B cell (primary cell): ENCODE measurements around the gene PORCN. TPM values are rescaled to one million over a fixed set of nuclear protein-coding genes. Genes with fewer than 3 reads are reported as not detected.

Experiments used
- ATAC-seq: fragments of 200-7000 bp; cut with Tn5 transposase; one replicate; pipeline ENCODE4 v1.10.0; 2021; ENCODE audit warnings: low read depth, mild to moderate bottlenecking, moderate number of reproducible peaks, moderate library complexity
- CTCF ChIA-PET: fragments of 350-600 bp; sonication (Branson Sonifier 250); formaldehyde crosslinking; loops from one replicate; lab custom pipeline; 2021; ENCODE audit warnings: antibody characterized with exemption, inconsistent platforms; lab: Charles Lee
- POLR2A ChIA-PET: fragments of 350-600 bp; sonication (Branson Sonifier 250); formaldehyde crosslinking; loops from one replicate; lab custom pipeline; 2021; ENCODE audit warnings: antibody characterized with exemption; lab: Charles Lee
- DNase-seq: peaks from one replicate; pipeline ENCODE4 v3.0.0; 2013
- H2AFZ ChIP-seq: 2 replicates; pipeline ENCODE4 v1.6.1; 2012; ENCODE audit warnings: mild to moderate bottlenecking, low read depth, low read length; ENCODE audit not compliant: insufficient read depth, poor library complexity, severe bottlenecking
- H3K27ac ChIP-seq, 2 donors: 1 replicate in 1 of 2; 2 replicates in 1 of 2; pipeline ENCODE4 v1.5.1; 2012 to 2013; ENCODE audit warnings: low read length in 2 of 2, mild to moderate bottlenecking in 2 of 2, moderate library complexity in 1 of 2
- H3K27me3 ChIP-seq, 4 experiments: fragments of 200-600 bp in 1 of 4; sonication (generic) in 1 of 4; replicated peaks in 1 of 4; 1 replicate in 2 of 4; 2 replicates in 2 of 4; pipeline versions ENCODE4 v1.6.1 to v1.7.0; 2013 to 2016; ENCODE audit warnings: low read length in 3 of 4, mild to moderate bottlenecking in 2 of 4, mixed read lengths in 1 of 4, moderate library complexity in 1 of 4; ENCODE audit not compliant: insufficient read depth in 4 of 4, control insufficient read depth in 3 of 4; ENCODE audit errors: control extremely low read depth in 1 of 4
- H3K36me3 ChIP-seq, 2 experiments: replicated peaks in 1 of 2; 1 replicate in 1 of 2; 2 replicates in 1 of 2; pipeline versions ENCODE4 v1.6.1 to v1.7.1; 2013; ENCODE audit warnings: low read length in 1 of 2; ENCODE audit not compliant: insufficient read depth in 2 of 2, control insufficient read depth in 1 of 2; ENCODE audit errors: control extremely low read depth in 1 of 2, extremely low read depth in 1 of 2
- H3K4me1 ChIP-seq, 2 donors: fragments of 200-600 bp in 1 of 2; sonication (generic) in 1 of 2; 1 replicate in 1 of 2; 2 replicates in 1 of 2; pipeline versions ENCODE4 v1.5.1 to v1.6.1; 2013 to 2017; ENCODE audit warnings: low read length in 2 of 2; ENCODE audit not compliant: control insufficient read depth in 2 of 2, insufficient read depth in 2 of 2
- H3K4me2 ChIP-seq: replicated peaks from 2 replicates; pipeline ENCODE3; 2012; ENCODE audit warnings: mild to moderate bottlenecking, low read depth, low read length; ENCODE audit not compliant: poor library complexity, severe bottlenecking
- H3K4me3 ChIP-seq, 5 experiments: fragments of 200-600 bp in 1 of 5; sonication (generic) in 1 of 5; 1 replicate in 3 of 5; 2 replicates in 2 of 5; pipeline versions ENCODE4 v1.5.1 to v1.7.0; 2011 to 2016; ENCODE audit warnings: low read length in 4 of 5, mild to moderate bottlenecking in 4 of 5, low read depth in 2 of 5, control low read depth in 1 of 5, moderate library complexity in 1 of 5; ENCODE audit not compliant: insufficient read depth in 1 of 5; ENCODE audit errors: control extremely low read depth in 1 of 5, extremely low read depth in 1 of 5
- H3K79me2 ChIP-seq: fragments of 200-600 bp; sonication (generic); one replicate; pipeline ENCODE4 v1.6.0; 2016; ENCODE audit warnings: low read length; ENCODE audit not compliant: control insufficient read depth, insufficient read depth
- H3K9ac ChIP-seq: fragments of 200-600 bp; sonication (generic); 2 replicates; pipeline ENCODE4 v1.6.1; 2017; ENCODE audit warnings: mild to moderate bottlenecking, low read length, moderate library complexity
- H3K9me3 ChIP-seq, 3 donors: one replicate each; pipeline versions ENCODE4 v1.6.1 to v1.7.1; 2013; ENCODE audit warnings: low read length in 2 of 3; ENCODE audit not compliant: control insufficient read depth in 2 of 3, insufficient read depth in 1 of 3; ENCODE audit errors: control extremely low read depth in 1 of 3
- H4K20me1 ChIP-seq: 2 replicates; pipeline ENCODE4 v1.6.0; 2012; ENCODE audit warnings: mild to moderate bottlenecking, low read length; ENCODE audit not compliant: insufficient read depth, control insufficient read depth, poor library complexity, severe bottlenecking
- H3K27ac Mint-ChIP-seq: one replicate; pipeline ENCODE4 v1.8.0; 2021; ENCODE audit warnings: mixed read lengths
- H3K27me3 Mint-ChIP-seq: one replicate; pipeline ENCODE4 v1.8.0; 2021; ENCODE audit warnings: mixed read lengths
- H3K4me1 Mint-ChIP-seq: one replicate; pipeline ENCODE4 v1.8.0; 2021; ENCODE audit warnings: mixed read lengths
- H3K4me3 Mint-ChIP-seq: one replicate; pipeline ENCODE4 v1.8.0; 2021; ENCODE audit warnings: mixed read lengths
- H3K9me3 Mint-ChIP-seq: one replicate; pipeline ENCODE4 v1.8.0; 2022; ENCODE audit warnings: mixed read lengths; ENCODE audit not compliant: insufficient read depth
- EZH2 ChIP-seq: IDR thresholded peaks from 2 replicates; pipeline ENCODE4 v1.6.1; 2012; ENCODE audit warnings: borderline replicate concordance, low read depth, mild to moderate bottlenecking, moderate library complexity, low read length; ENCODE audit not compliant: insufficient read depth, poor library complexity, severe bottlenecking
- WGBS: methylation state at CpG from one replicate; pipeline ENCODE4 v1.1.5; 2013; ENCODE audit warnings: missing lambda C conversion rate; ENCODE audit not compliant: insufficient coverage; 5-methylcytosine and 5-hydroxymethylcytosine counted together
- intact Hi-C: fragments of 100-400 bp; cut with micrococcal nuclease; formaldehyde crosslinking; loops from one replicate; pipeline ENCODE4 v1.10.0; 2022
- polyA plus RNA-seq: library from polyadenylated mRNA; depleted of rRNA; stranded (reverse); fragments of >200 nt; gene quantifications from 2 replicates; pipeline ENCODE4 v1.2.3, GENCODE V29; 2012
- total RNA-seq, 2 donors: library from RNA; stranded (reverse); fragments of 120-200 nt in 1 of 2; gene quantifications; 1 replicate in 1 of 2; 2 replicates in 1 of 2; pipeline versions ENCODE4 v1.2.3 to v1.2.4, GENCODE V29; 2013 to 2022
- TF ChIP-seq, protein P1 (sequence below): fragments of 200-600 bp; IDR thresholded peaks from one replicate; pipeline ENCODE4 v1.8.0; 2022; ENCODE audit warnings: antibody characterized with exemption, mild to moderate bottlenecking

PORCN gene
- total and polyA plus RNA-seq, 2 donors (not counting 1 experiment from before 2014, with no cell fraction given) = 12.8 to 18.5 TPM

DNA sequence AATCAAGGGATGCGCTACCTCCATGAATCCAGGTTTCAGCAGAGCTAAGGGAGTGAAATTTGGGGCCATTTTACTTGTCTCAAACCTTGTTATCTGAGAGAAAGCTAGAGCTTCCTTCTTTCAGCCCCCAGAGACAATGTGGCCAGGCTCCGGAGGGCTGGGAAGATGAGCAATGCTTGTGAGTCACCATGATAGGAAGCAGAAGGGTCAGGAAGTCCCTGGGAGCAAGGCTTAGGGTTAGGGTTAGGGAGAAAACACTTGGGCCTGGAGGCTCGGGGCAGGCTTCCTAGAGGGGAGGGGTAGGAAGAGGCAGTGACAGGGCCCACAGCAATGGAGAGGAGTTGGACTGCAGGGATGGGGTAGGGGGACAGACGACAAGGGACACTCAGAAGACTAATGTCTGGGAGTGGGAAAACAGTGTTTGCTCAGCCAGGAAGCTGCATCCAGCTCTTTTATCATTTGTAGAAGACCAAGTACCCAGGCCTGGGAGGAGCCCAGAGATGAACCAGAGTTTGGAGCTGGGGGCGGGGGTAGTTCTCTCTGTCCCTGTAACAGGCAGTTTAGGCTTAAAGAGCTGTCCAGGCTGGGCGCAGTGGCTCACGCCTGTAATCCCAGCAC lies 16.4 kb upstream of the PORCN start:
- H3K27ac ChIP-seq = no peak overlapping the region
- Mint-ChIP-seq H3K9me3 (no peaks in the 10 kb centered on the region), H3K27me3 (no peaks in the 10 kb centered on the region), H3K27ac (no peak overlapping the region), H3K4me1 (no peaks in the 10 kb centered on the region), H3K4me3 (no peak overlapping the region)
- H3K79me2 ChIP-seq = no peaks in the 10 kb centered on the region
- no peaks in the 10 kb centered on the region for H3K36me3 ChIP-seq
- H3K9ac ChIP-seq = no peak overlapping the region
- no peak for TF ChIP-seq EZH2
- TF ChIP-seq, protein P1, sequence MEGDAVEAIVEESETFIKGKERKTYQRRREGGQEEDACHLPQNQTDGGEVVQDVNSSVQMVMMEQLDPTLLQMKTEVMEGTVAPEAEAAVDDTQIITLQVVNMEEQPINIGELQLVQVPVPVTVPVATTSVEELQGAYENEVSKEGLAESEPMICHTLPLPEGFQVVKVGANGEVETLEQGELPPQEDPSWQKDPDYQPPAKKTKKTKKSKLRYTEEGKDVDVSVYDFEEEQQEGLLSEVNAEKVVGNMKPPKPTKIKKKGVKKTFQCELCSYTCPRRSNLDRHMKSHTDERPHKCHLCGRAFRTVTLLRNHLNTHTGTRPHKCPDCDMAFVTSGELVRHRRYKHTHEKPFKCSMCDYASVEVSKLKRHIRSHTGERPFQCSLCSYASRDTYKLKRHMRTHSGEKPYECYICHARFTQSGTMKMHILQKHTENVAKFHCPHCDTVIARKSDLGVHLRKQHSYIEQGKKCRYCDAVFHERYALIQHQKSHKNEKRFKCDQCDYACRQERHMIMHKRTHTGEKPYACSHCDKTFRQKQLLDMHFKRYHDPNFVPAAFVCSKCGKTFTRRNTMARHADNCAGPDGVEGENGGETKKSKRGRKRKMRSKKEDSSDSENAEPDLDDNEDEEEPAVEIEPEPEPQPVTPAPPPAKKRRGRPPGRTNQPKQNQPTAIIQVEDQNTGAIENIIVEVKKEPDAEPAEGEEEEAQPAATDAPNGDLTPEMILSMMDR = no peak
- ChIA-PET POLR2A (no interaction called here), CTCF (no interaction called here)
- H2AFZ ChIP-seq = no peak overlapping the region
- ATAC-seq = no peak
- H3K4me1 ChIP-seq = no peaks in the 10 kb centered on the region
- no peak overlapping the region for H3K4me2 ChIP-seq
- WGBS = 60% methylated on average over 2 of the region's 7 CpGs
- no peak overlapping the region for H3K4me3 ChIP-seq
- intact Hi-C loops = no loop called here
- H3K27me3 ChIP-seq = peaks cover 0 to 2% (median 0%) of the 10 kb centered on the region in 4 experiments
- no peak for DNase-seq
- H4K20me1 ChIP-seq = no peaks in the 10 kb centered on the region
- H3K9me3 ChIP-seq = no peaks in the 10 kb centered on the region

- 75% methylated on average over 7 of the region's 10 CpGs for WGBS
- H4K20me1 ChIP-seq = no peaks in the 10 kb centered on the region
- no peaks in the 10 kb centered on the region for H3K79me2 ChIP-seq
- H3K4me1 ChIP-seq = no peaks in the 10 kb centered on the region
- ATAC-seq = no peak
- intact Hi-C loops = no loop called here
- Mint-ChIP-seq H3K27me3 (peaks cover 4% of the 10 kb centered on the region), H3K4me1 (no peaks in the 10 kb centered on the region), H3K9me3 (no peaks in the 10 kb centered on the region), H3K4me3 (no peak overlapping the region), H3K27ac (no peak overlapping the region)
- no peaks in the 10 kb centered on the region for H3K36me3 ChIP-seq
- H3K27me3 ChIP-seq = peaks cover 0 to 2% (median 0%) of the 10 kb centered on the region in 4 experiments
- no peak for DNase-seq
- H3K9me3 ChIP-seq = no peaks in the 10 kb centered on the region
- H2AFZ ChIP-seq = no peak overlapping the region
- no peak overlapping the region for H3K4me3 ChIP-seq
- ChIA-PET POLR2A (no interaction called here), CTCF (interaction anchor here (2.9 kb wide), 1 partner anchor 662 kb away, joined by 17 read pairs; no protein-coding TSS in a partner anchor)
- TF ChIP-seq EZH2 = no peak
- TF ChIP-seq, protein P1 = no peak
- no peak overlapping the region for H3K4me2 ChIP-seq
- H3K9ac ChIP-seq = no peak overlapping the region
- H3K27ac ChIP-seq = no peak overlapping the region
These were observed 14.9 kb upstream of the PORCN start for GRCh38 chrX:48493890-48494364.
